ENCODE results near the gene ILDR1.
A peak's percentile ranks its signal among the peaks of the same experiment; 100 is the strongest.

ILDR1 gene

GRCh38 chr3:122032531-122032930 lies 10.5 kb upstream of the ILDR1 start:
- DNase-seq: no peak
- TF ChIP-seq GATA1 (IDR thresholded peaks at IDR 0.05; ENCODE audit: low read depth, low read length) (no peak), POLR2A (IDR thresholded peaks at IDR 0.05; ENCODE audit: low read length) (no peak)

DNA sequence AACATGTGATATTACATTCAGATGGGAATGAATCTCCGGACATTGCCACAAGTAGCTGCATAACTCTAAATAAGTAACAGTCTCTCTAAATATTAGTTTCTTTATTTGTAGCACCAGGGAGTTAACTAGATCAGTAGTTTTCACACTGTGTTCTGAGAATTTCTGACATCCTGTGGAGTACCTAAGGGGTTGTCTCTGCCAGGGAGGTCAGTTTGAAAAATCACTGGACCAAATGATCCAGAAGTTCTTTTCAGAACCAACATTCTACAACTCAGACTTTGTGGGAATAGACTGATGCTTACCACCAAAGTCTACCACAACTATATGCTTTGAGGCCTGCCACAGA lies 9.0 kb upstream of the ILDR1 start:
- DNase-seq: no peak
- no peak for TF ChIP-seq POLR2A (IDR thresholded peaks at IDR 0.05; ENCODE audit: low read length)

- TF ChIP-seq POLR2A (IDR thresholded peaks at IDR 0.05; ENCODE audit: low read length): no peak
- no peak for TF ChIP-seq GATA1 (IDR thresholded peaks at IDR 0.05; ENCODE audit: low read depth, low read length)
- DNase-seq: peak in 1 of 2 experiments; percentile 4
Observed at GRCh38 chr3:122030381-122031122, 8.5 kb upstream of the ILDR1 start.

DNA sequence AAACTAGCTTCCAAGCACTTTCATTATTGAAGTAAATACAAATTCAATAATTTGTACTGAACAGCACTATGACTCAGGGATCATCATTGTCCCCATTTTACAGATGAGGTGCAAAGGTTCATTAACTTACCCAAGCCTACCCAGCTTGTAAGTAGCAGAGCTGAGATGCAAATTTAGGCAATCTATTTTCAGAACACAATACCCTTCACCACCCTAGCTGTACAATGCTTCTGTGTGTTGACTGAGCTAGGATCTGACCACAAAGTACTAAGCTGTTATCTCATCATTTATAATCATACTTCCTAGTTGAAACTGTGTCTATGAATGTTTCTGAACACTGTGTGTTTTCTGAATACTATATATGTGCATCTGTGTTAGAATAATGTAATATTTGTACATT lies 3.2 kb upstream of the ILDR1 start:
- TF ChIP-seq GATA1 (IDR thresholded peaks at IDR 0.05; ENCODE audit: low read depth, low read length) (no peak), POLR2A (IDR thresholded peaks at IDR 0.05; ENCODE audit: low read length) (no peak)
- no peak for DNase-seq

- DNase-seq: peak in 1 of 2 experiments; percentile 20
- no peak for TF ChIP-seq GATA1 (IDR thresholded peaks at IDR 0.05; ENCODE audit: low read depth, low read length)
Observed at GRCh38 chr3:122024800-122025199, 2.8 kb upstream of the ILDR1 start.

DNA sequence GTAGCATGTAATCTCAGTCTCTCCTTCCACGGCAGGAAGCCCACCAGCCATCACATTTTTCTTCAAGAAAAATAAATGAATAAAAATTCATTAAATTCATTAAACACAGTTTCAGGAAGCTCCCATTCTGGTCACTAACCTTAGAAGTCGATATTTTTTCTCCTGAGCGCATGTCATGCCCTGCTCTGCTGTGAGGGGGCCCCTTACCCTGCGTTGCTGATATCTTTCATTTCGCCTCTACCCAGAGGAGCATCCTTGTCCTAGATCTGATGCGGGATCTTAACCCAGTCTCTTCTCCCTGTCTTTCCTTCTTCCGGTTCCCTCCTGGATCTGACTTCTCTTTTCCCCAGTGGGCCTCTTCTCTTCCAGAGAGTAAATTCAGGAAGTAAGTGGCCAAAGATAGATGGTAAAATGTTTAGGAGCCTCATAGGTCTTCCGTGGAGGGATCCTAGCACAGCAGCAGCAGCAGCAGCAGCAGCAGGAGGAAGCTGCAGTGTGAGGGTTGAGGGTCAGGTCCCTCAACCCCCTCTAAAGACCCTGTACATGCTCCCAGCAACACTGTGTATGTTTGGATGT lies 1.4 kb upstream of the ILDR1 start:
- DNase-seq: no peak
- no peak for TF ChIP-seq POLR2A (IDR thresholded peaks at IDR 0.05; ENCODE audit: low read length)
- TF ChIP-seq GATA1 (IDR thresholded peaks at IDR 0.05; ENCODE audit: low read depth, low read length): no peak

GRCh38 chr3:122021037-122021436 lies 1.0 kb downstream of the ILDR1 start:
- TF ChIP-seq POLR2A (IDR thresholded peaks at IDR 0.05; ENCODE audit: low read length) (no peak), GATA1 (IDR thresholded peaks at IDR 0.05; ENCODE audit: low read depth, low read length) (no peak)
- DNase-seq: no peak

DNA sequence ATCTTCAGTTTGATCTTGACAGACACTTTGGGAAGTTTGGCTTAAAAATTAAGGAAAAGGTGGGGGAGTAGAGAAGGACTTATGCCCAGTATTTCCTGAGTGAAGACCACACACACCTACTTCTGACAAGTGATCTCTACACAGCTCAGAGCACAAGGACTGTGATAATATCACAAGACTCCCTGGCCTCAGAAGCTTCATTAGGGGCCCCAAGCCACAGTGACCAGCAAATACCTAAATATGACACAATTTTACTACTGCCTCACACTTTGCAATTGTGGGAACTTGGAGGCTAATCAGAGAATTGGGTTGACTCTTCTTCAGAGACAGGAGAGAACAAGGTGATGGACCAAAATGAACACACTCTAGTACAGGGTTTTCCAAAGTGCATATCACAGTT lies 2.6 kb downstream of the ILDR1 start:
- no peak for DNase-seq
- TF ChIP-seq GATA1 (IDR thresholded peaks at IDR 0.05; ENCODE audit: low read depth, low read length) (no peak), POLR2A (IDR thresholded peaks at IDR 0.05; ENCODE audit: low read length) (no peak)

DNA sequence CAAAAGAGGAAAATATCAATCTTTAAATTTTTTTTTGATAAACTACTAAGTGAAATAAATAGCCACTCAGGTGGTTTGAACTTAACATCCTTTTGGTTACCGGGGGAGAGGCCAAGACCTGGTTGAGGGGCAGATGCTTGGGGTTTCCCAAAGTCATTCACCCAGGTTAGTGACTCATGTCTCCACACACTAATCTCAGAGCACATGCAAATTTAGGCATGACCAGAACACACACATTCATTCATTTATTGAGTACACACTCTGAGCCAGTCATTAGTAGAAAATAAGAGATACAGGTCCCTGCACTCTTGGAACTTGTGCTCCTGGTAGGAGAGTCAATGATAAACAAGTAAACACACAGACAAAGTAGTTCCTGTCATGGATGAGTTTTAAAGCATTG lies 7.3 kb downstream of the ILDR1 start:
- DNase-seq: no peak
- TF ChIP-seq GATA1 (IDR thresholded peaks at IDR 0.05; ENCODE audit: low read depth, low read length) (no peak), POLR2A (IDR thresholded peaks at IDR 0.05; ENCODE audit: low read length) (no peak)

DNA sequence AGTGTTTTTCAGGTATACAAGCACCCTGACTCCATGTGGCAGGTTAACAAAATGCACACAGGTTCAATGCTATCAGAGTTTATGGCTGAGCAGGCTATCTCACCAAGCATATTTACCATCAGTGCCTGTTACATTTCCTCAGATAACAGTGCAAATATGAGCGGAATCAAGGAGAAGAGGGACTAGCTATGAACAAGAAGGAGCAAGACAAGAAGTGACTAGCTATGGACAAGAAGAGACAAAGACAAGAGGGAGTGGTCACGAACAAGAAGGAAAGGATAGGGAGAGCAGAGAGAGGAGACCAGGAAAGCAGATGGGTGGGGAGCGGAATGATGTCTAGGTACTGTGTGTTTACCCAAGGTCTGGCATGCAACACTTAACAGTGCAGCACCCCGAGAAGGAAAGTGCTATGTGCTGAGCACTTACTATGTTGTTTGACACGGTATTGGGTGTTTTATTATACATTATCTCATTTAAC lies 8.6 kb downstream of the ILDR1 start:
- no peak for TF ChIP-seq GATA1 (IDR thresholded peaks at IDR 0.05; ENCODE audit: low read depth, low read length)

DNA sequence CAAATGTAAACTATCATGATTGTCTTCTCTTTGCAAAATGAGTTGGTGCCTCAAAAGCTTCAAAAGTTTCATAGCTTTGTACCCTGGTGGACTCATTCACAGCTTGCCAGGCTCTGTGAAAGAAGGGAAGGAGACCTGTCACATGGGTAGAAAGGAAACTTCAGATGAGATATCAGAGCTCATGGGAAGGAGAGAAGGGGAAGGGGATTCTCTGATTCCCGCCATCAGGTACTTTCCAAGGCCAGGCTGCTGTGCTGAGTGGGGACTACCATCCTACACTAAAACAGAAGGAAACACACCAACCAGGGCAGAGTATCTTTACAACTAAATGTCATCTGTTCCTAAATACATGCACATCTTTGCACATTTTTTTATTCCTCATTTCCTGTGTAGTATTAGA lies 9.2 kb downstream of the ILDR1 start:
- no peak for DNase-seq
- no peak for TF ChIP-seq GATA1 (IDR thresholded peaks at IDR 0.05; ENCODE audit: low read depth, low read length)
- TF ChIP-seq POLR2A (IDR thresholded peaks at IDR 0.05; ENCODE audit: low read length): no peak

More for the DNA sequence above, 8.6 kb downstream of the ILDR1 start:
- peak in 1 of 2 experiments; percentile 15 for DNase-seq

DNA sequence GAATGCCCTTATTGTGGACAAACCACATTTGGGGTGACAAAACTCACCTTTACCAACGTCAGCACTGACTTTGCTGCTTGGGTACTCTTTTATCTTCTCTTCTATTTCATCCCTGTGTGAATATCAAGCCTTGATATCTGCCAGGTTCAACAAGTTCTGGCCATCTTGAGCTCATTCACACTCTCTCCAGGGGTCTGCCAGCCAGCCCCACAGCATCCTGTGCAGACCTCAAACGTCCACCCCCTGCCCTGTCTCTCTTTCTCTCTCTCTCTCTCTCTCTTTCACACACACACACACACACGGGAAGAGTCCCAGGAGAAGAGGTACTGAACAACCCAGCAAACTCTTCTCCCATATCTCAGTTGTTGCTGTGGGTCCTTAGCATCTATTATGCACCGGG lies 10.7 kb downstream of the ILDR1 start:
- no peak for DNase-seq
- no peak for TF ChIP-seq POLR2A (IDR thresholded peaks at IDR 0.05; ENCODE audit: low read length)
- no peak for TF ChIP-seq GATA1 (IDR thresholded peaks at IDR 0.05; ENCODE audit: low read depth, low read length)

DNA sequence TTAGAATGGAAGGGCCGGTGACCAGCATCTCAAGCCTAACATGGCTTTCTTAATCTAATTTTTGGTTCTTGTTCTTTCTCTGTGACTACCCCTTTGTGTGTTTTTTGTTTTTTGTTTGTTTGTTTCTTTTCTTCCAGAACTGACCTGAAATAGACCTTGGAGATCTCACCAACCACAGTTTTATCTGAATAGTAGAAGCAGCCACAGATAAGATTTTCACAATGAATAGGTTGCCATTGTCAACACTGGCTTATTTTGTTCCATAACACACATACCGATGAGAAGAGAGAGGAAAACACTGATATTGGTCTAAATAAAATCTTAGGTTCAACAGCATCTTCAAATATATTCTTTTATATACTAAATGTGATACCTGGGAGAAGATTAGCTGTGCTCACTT lies 11.5 kb downstream of the ILDR1 start:
- DNase-seq: no peak
- TF ChIP-seq POLR2A (IDR thresholded peaks at IDR 0.05; ENCODE audit: low read length): no peak
- TF ChIP-seq GATA1 (IDR thresholded peaks at IDR 0.05; ENCODE audit: low read depth, low read length): no peak

DNA sequence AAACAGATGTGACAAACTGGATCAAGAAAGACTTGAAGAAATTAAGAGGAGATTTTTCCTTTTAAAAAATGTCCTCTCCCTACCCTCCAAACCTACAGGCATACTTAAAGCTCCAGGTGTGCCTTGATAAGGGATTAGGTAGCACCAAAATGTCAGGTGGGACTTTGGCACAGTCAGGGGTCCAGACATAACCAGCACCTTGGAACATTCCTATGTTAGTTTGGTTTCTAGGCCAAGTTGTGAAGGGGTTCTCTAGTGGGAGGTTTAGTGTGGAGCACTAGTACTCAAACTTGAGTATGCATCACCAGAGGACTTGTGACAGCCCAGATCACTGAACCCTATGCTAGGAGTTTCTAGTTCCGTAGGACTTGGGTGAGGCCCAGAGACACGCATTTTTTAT lies 13.9 kb downstream of the ILDR1 start:
- DNase-seq: no peak
- no peak for TF ChIP-seq POLR2A (IDR thresholded peaks at IDR 0.05; ENCODE audit: low read length)

- no peak for TF ChIP-seq GATA1 (IDR thresholded peaks at IDR 0.05; ENCODE audit: low read depth, low read length)
- TF ChIP-seq POLR2A (IDR thresholded peaks at IDR 0.05; ENCODE audit: low read length): no peak
Observed at GRCh38 chr3:122006267-122006666, 15.8 kb downstream of the ILDR1 start.

More at GRCh38 chr3:122006267-122006666, 15.8 kb downstream of the ILDR1 start:
- DNase-seq: no peak
